ENCODE results near the gene FGB. TPM values are rescaled to one million over a fixed set of nuclear protein-coding genes. Genes with fewer than 3 reads are reported as not detected.

Gene FGB
- total RNA-seq, 4 donors from 2014 or later, result 0.94 TPM; not detected in 3

GRCh38 chr4:154559141-154559493, 3.7 kb upstream of the FGB start:
- intact Hi-C loops (cut with DNase I), result loop anchor here (5.0 to 10.0 kb wide), 2 partner anchors 54 to 63 kb away; no protein-coding TSS in a partner anchor
- no peak overlapping the region for H3K4me3 ChIP-seq (replicated peaks in 1 of 3)
- no peak for DNase-seq
- no peaks in the 10 kb centered on the region for H3K9me3 ChIP-seq
- H3K4me1 ChIP-seq, result no peaks in the 10 kb centered on the region
- no peak overlapping the region for H3K27ac ChIP-seq
- no peaks in the 10 kb centered on the region for H3K36me3 ChIP-seq
- no peak for TF ChIP-seq CTCF (IDR thresholded peaks at IDR 0.05)
- no peak for TF ChIP-seq POLR2A (IDR thresholded peaks at IDR 0.05)
- WGBS, 2 donors, result 93 to 97% methylated on average over 1 of the region's 1 CpG
- no peaks in the 10 kb centered on the region for H3K27me3 ChIP-seq

DNA sequence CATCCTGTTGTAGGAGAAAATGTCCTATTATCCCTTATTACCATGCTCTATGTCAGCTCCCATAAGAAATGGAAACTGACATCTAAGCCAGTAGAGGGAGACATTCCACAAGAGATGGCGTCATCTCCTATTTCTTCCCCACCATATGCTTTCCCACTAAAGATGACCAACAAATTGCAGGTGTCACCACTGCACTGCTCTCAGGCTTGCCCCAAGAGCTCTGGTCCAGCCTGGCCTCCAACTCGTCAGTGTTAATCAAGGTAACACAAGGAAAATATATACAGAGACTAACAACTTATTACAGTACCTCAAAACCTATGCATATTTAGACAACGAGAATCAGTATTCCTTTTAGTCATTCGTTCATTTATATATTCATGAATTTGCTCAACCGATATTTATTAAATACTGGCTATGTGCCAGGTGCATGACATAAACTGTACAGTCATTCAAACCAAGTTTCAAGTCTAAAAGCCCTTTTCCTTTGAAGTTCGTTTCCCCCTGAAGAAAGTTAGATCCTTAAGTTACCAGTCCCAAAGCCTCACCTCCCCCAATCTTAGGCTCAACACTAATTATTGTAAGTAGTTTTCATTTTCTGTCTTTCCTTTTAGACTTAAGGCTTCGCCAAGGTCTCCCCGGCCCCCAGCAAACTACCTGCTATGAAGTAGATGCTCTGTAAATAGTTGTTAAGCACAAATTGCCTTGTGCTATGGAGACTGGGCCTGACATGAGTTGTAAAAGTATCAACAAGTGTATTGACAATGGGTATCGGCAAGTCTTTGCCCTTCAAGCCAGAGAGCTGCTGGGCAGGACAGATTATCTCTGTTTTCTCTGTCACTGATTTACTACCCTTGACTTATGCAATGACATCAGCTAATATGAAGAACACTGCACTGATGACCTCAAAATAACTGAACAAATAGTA, 3.1 kb upstream of the FGB start:
- intact Hi-C loops (cut with DNase I), result loop anchor here (5.0 to 10.0 kb wide), 2 partner anchors 55 to 63 kb away; no protein-coding TSS in a partner anchor
- no peaks in the 10 kb centered on the region for H3K27me3 ChIP-seq
- H3K27ac ChIP-seq, result no peak overlapping the region
- no peak for DNase-seq
- H3K4me3 ChIP-seq (replicated peaks in 1 of 3), result no peak overlapping the region
- TF ChIP-seq CTCF (IDR thresholded peaks at IDR 0.05) (peak in 4 of 6 experiments; percentile 14 to 45 (median 40)), POLR2A (IDR thresholded peaks at IDR 0.05) (no peak)
- 74 to 79% methylated on average over 9 of the region's 9 CpGs for WGBS, 2 donors
- no peaks in the 10 kb centered on the region for H3K36me3 ChIP-seq
- H3K4me1 ChIP-seq, result no peaks in the 10 kb centered on the region
- no peaks in the 10 kb centered on the region for H3K9me3 ChIP-seq

DNA sequence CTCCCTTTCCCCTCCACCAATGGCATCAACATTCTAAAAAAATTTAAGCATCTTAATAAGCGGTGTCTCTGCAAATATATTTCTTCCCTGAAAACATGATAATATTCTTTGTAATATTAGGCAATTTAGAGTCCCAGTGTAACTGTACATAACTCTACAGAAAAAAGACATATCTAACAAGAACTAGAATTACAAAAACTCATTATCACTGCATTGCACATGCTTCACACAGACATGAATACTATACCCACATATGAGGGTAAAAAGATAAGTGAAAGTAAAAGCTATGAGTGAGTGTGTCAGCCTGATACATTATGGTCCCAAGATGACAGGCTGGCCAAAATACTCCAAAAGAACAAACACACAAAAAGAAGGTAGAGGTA, 2.4 kb upstream of the FGB start:
- Histone ChIP-seq H3K27ac (no peak overlapping the region), H3K9me3 (no peaks in the 10 kb centered on the region), H3K27me3 (no peaks in the 10 kb centered on the region), H3K4me1 (no peaks in the 10 kb centered on the region), H3K36me3 (no peaks in the 10 kb centered on the region), H3K4me3 (replicated peaks in 1 of 3) (no peak overlapping the region)
- WGBS, 2 donors, result 97 to 100% methylated on average over 1 of the region's 1 CpG
- no peak for DNase-seq
- TF ChIP-seq POLR2A (IDR thresholded peaks at IDR 0.05) (no peak), CTCF (IDR thresholded peaks at IDR 0.05) (no peak)
- intact Hi-C loops (cut with DNase I), result no loop called here

DNA sequence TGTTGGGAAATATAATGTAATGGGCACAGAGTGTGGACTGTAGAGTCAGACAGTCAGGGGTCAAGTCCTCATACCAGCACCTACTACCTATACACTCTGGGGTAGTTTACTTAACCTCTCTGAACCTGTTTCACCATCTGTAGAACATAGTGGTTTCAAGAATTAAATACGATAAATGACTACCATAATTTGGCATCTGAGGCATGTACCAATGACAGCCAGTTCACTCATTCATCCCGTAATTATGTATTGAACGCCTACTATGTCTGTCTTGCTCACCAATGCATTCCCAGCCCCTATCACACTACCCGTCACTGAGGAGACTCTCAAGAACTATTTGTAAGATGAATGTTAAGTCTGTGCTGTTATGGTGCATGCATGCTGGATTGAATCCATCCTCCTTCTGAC, 2.0 kb upstream of the FGB start:
- DNase-seq, result no peak
- H3K27me3 ChIP-seq, result no peaks in the 10 kb centered on the region
- no peaks in the 10 kb centered on the region for H3K9me3 ChIP-seq
- intact Hi-C loops (cut with DNase I), result no loop called here
- 91% methylated on average over 4 of the region's 4 CpGs for WGBS, 2 donors
- no peak overlapping the region for H3K27ac ChIP-seq
- TF ChIP-seq POLR2A (IDR thresholded peaks at IDR 0.05), result no peak
- no peak for TF ChIP-seq CTCF (IDR thresholded peaks at IDR 0.05)
- no peaks in the 10 kb centered on the region for H3K4me1 ChIP-seq
- H3K36me3 ChIP-seq, result no peaks in the 10 kb centered on the region
- H3K4me3 ChIP-seq (replicated peaks in 1 of 3), result no peak overlapping the region

DNA sequence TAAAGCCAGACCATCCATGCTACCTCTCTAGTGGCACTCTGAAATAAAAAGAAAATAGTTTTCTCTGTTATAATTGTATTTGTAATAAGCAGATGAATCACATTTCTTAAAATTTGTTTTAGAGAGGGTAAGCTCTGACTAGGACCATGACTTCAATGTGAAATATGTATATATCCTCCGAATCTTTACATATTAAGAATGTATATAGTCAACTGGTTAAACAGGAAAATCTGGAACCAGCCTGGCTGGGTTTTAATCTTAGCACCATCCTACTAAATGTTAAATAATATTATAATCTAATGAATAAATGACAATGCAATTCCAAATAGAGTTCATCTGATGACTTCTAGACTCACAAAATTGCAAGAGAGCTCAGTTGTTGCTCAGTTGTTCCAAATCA, 1.5 kb downstream of the FGB start:
- Histone ChIP-seq H3K4me3 (replicated peaks in 1 of 3) (no peak overlapping the region), H3K27me3 (no peaks in the 10 kb centered on the region), H3K27ac (no peak overlapping the region), H3K36me3 (no peaks in the 10 kb centered on the region), H3K9me3 (no peaks in the 10 kb centered on the region), H3K4me1 (no peaks in the 10 kb centered on the region)
- intact Hi-C loops (cut with DNase I), result no loop called here
- DNase-seq, result no peak
- no peak for TF ChIP-seq POLR2A (IDR thresholded peaks at IDR 0.05)
- TF ChIP-seq CTCF (IDR thresholded peaks at IDR 0.05), result no peak
- 93 to 95% methylated on average over 1 of the region's 1 CpG for WGBS, 2 donors

Data from thyroid gland (tissue), 4 donors.